GM21381 (cell line): ENCODE measurements around the gene ASAP2.

ENCODE experiments used
- ATAC-seq: cut with Tn5 transposase; IDR thresholded peaks from one replicate; pipeline ENCODE4 v1.9.1; 2021; ENCODE audit warnings: mild to moderate bottlenecking, moderate library complexity; ENCODE audit not compliant: unreplicated experiment

The ASAP2 gene

DNA sequence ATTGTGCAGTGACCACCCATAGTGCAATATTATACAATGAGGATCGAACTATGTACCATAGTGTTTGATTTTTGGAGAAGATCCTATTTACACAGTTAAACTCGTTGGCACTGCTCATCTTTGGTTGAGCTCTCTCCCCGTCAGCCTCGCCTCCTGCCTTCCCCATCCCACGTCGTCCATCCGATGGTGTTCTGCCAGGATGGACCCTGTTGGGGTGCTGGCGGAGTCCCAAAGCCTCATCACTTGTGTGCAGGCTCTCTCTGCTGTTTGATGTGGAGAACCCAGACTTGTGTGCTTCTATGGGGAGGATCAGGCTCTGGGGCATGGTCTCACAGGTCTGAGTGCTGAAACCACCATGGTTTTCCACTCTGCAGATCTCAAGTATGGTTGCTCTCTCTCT, 131.3 kb downstream of the ASAP2 start:
- no peak for ATAC-seq

DNA sequence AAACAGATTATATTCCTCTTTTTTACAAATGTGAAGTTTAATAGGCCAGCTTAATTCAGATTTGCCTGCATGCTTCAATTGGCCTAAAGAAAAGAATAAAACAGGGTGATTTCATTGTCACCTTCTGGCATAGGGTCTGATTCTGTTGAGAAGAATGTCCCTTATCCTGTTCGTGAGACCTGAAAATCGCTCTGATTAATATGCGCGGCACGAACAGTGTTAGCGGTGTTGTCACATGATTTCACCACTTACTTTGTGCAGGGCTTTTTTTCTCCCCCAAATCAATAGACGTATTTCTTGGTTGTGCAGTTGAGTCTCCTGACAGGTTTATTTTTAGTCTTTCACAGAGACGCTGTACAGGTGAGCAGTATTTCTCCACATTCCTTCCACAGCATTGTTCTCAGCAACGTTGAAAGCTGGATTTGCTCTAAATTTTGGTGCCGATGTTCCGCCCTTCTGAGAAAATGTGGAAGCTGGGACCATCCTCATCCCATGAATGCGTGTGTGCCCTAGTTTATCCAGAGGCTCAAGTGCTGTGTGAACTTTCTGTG, 134.8 kb downstream of the ASAP2 start:
- ATAC-seq = no peak

DNA sequence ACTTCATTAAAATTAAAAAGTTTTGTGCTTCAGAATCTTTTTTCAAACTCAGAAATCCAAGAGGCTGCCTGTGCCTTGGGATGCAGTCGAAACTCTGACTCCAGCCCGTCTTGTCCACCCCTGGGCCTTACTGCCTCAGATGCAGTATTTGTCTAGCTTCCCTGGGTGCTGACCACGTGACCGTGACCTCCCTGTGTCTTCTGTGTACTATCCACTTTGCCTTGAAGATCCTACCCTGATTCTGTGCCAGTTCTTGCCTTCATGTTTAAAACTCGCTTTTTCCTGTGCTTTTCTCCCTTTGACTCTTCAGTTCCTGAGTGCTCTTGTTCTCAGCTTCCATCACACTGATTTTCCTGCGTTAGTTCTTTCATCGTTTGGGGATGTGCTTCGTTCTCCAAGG, 136.0 kb downstream of the ASAP2 start:
- no peak for ATAC-seq

DNA sequence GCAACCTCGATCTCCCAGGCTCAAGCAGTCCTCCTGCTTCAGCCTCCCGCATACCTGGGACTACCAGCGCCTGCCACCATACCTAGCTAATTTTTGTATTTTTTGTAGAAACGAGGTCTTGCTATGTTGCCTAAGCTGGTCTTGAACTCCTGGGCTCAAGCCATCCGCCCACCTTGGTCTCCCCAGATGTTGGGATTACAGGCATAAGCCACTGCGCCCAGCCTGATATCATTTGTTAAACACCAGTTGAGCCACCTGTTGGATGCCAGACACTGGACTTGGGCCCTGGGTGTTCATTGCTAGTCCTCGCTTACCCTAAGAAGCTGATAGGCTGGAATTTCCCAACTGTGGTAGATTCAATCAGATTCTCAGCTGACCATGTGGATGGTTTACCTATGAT, 136.9 kb downstream of the ASAP2 start:
- no peak for ATAC-seq

DNA sequence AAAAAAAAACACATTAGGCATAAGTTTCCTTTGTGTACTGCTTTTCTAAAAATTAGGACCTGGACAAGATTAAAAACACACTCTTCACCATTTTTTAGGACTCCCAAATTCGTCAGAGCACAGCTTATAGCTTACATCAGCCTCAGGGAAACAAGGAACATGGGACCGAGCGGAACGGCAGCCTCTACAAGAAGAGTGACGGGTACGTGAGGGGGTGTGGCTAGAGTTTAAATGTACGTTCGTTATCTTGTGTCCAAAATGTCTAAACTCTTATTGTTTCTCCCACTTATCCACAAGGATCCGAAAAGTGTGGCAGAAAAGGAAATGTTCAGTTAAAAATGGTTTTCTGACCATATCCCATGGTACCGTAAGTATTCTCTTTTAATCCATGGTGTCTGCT, 137.8 kb downstream of the ASAP2 start:
- ATAC-seq = no peak

DNA sequence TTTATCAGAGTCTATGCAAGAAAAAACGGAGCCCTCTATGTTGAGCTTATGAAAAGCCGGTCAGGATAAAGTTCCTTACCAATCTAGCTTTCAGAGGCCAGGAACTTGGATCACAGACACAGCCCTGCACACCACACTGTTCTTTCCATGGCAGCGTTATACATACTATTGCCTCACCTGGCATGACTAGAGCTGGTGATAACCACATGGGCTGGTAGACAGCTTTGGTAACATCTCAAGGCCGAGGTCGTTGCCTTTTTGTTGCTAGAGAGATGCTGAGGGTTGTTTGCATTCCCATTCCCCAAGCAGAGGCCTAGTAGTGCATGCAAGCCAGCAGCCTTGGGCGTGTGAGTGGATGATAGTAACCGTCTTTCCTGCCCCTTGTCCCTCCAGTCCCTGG, 138.7 kb downstream of the ASAP2 start:
- no peak for ATAC-seq

DNA sequence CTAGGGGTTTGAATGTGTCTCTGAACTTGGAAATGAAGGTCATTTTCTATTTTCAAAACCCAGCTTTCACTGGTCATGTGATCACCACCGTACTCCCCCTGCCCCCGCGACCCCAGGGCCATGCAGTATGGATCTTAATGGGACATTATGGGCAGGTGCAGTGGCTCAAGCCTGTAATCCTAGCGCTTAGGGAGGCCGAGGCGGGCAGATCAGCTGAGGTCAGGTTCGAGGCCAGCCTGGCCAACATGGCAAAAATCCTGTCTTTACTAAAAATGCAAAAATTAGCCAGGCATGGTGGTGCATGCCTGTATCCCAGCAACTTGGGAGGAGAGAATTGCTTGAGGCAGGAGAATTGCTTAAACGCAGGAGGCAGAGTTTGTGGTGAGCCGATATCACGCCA, 139.4 kb downstream of the ASAP2 start:
- ATAC-seq = no peak

DNA sequence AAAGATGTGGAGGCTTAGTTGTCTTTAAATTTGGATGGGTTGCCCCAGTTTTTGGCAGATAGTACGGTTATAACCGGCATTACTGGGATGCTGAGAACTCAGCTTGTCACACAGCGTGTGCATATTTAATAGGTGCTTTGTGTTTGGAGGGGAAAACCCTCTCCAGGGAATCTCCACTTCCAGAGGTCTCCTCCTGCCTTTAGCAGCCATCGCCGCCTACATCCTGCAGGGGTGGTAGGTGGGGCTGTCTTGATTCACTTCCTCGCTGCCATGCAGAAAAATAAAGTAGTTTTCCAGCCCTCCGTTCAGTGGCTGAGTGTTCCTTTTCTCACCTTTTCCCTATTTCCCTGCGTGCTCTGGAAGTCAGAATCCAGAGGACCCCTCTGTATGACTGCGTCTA, 140.3 kb downstream of the ASAP2 start:
- ATAC-seq = no peak

DNA sequence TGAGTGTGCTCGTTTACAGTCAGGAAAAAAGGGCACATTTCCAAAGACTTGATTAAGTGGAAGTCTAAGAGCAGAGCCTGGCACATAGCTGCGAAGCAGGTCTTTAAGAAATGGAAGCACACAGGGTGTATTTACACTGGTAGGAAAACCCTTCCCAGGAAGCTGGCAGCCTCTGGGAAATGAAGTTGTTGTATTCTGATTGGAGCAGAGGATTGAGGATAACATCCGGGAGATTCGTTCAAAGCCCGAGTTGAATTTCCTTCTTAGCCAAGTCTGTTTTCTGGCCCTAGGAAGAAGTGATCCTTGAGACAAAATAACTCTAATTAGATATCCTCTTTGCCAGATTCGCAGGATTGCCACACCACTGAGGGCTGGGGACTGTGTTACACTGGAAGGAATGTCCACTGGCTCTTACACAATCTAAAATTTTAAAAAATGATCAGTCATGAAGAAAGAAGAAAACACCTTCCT, 140.8 kb downstream of the ASAP2 start:
- ATAC-seq = no peak

DNA sequence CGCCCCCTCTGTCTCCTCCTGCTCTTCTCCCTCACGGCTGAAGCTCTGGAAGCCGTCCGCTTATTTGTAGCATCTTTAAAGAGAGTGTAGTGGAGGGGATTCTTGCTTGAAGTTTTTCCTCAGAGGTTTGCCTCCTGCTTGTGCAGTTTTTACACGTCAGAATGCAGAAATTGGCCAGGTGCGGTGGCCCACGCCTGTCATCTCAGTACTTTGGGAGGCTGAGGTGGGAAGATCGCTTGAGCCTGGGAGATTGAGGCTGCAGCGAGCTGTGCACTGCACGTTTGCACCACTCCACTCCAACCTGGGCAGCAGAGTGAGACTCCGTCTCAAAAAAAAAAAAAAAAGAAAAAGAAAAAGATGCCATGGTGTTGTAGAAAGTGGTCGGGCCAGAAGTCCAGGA, 147.7 kb downstream of the ASAP2 start:
- ATAC-seq = no peak

DNA sequence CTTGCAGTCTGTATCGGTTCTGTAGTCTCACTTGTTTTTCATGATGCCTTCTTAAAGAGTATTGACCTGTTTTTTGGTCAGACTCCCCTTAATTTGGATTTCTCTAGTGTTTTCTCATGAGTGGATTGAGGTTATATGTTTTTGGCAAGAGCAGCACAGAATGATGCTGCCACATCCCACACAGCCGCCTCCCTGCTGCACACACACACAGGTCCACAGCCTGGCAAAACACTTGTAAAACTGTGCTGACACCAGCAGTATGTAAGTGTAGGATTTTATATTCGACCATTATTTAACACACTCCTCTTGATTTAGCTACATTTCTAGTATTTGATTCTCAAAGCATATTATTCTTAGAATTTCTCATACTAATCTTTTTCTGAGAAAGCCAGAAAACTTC, 148.7 kb downstream of the ASAP2 start:
- ATAC-seq = no peak

DNA sequence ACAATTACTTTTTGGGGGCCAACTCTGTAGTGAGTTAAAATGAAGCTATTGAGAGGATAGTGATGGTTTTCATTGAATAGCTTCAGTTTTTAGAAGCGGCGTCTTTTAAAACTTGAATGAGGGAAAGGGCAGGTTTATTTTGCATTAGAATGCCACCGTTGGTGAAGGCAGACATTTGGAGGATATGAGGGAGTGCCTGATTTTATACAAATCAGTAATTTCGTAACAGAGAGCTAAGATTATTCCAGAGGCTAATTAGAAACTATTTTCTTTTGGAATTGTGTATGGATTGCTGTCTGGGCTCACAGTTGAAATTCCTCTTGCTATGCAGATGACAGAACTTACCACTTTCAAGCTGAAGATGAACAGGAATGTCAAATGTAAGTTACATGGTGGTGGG, 149.1 kb downstream of the ASAP2 start:
- ATAC-seq = no peak

DNA sequence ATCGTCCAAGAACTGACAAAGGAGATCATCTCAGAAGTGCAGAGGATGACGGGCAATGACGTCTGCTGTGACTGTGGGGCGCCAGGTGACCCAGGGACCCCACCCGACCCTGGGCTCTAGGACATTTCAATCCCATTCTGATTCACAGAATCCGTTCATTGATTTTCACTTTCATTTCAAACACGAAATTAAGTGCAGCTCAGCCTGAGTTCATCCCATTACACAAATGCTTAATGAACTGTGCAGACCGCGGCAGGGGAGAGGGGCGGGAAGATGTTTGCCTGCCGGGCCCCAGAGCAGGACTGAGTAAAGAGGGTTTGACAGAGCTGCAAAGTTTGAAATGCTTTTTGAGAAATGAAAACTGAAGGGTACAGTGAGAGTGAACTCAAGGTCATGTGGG, 149.6 kb downstream of the ASAP2 start:
- ATAC-seq = no peak

DNA sequence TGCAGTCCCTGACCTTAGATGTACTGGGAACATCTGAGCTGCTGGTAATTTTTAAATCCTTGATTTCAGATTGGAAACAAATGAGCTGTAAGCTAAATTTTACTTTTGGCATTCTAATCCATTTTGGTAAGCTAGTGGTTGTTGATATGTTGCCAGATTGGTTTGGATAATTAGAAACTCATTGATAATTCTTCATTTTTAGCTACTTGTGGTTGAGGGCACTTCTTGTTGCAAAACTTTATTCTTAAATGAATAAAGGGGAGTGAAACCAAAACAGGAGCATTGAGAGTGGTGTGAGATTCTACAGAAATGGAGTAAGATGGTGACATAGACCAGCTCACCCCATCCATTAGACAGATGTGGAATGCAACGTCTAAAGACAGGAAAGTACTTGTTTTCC, 152.2 kb downstream of the ASAP2 start:
- no peak for ATAC-seq

DNA sequence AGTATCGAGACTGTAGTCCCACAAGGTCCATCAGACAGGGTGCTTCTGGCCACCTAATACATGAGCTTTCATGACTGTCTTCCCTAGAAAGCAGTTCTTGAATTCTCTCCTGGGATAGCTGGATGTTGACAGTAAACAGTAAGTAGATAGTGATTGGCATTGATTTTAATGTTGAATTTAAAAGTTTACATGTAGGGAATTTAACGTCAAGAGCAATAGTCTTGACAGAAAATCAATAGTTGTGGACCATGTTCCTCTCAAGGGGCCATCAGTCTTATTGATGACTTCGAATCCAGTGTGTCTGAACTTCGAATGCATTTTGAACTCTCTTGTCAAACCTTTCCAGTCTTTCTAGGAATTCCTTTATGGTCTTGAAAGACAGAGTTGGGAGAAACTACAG, 152.9 kb downstream of the ASAP2 start:
- ATAC-seq = no peak

DNA sequence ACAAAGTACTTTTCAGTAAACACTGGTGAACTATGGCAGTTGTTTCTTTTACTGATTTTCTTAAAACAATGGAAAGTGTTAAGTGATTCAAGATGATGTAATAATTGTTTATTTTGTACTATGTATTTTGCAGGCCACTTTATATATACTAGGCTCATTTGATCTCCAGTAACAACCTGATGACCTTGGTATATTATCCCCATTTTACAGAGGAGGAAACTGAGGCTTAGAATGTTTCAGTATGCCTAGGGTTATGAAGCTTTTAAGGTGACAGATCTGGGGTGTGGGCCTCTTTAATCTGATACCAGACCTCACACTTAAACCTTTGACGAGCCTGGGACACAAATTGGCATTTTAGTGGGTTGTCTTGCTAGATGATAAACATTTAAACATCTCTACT, 153.5 kb downstream of the ASAP2 start:
- ATAC-seq = no peak

DNA sequence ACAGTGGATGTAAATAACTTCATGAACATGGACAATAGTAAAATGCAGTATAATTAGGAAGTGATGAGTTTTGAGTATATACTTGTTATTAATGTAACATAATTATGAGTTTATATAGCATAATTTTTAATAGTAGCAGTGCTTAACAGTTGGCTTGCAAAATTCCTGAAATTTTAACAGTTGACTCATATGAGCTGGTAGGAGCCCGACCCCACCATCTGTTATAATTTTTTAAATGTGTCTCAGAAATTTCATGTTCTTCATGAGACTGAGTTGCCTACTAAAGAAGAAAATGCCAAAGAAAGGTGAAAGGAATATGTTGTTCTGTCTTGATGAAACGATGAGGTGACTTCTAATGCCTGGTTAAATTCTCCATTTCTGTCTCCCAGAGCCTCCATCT, 154.1 kb downstream of the ASAP2 start:
- ATAC-seq = no peak

DNA sequence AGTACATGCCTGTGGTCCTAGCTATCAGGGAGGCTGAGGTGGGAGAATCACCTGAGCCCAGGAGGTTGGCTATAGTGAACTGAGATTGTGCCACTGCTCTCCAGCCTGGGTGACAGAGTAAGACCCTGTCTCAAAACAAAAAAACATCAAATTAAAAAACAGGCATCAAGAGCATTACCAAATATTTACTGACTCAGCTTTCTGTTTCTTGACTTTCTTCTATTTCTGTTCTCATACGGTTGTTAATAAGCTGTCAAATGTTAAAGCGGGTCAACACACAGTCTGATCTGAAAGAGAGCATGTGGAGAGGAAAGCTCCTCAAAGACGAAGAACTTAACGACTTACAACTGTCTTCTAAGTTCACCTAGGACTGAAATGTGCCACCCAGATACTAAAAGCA, 157.8 kb downstream of the ASAP2 start:
- no peak for ATAC-seq

DNA sequence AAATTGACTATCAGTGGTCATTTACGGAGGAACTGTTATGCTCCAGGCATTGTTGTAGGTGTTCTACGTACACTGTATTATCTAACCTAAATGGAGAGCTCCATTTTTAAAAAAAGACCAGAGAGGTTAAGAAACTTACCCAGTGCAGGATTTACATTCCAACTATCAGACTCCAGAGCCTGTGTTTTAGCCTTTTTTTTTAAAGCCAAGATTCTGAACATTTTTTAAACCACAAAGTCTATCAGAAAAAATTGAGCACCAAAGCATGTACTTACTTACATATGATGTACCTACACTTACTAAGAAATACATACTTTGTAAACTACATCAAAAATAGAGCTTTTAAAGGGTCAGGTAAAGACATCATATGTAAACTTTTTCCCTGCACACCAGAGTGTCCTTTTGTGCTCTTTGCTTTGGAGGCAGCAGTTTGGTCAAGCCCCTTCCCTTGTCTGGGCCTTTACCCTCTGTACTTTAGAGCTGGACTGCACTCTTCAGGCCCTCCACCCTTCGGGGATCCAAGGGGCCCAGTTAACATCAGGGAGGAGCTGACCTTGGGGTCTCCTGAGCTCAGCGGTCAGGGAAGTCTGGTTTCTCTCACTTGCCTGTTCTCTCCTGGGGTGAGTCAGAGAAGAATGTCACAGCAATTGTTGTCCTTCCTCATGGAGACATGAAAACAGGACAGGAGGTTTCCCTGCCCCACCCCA, 158.3 kb downstream of the ASAP2 start:
- ATAC-seq = no peak

DNA sequence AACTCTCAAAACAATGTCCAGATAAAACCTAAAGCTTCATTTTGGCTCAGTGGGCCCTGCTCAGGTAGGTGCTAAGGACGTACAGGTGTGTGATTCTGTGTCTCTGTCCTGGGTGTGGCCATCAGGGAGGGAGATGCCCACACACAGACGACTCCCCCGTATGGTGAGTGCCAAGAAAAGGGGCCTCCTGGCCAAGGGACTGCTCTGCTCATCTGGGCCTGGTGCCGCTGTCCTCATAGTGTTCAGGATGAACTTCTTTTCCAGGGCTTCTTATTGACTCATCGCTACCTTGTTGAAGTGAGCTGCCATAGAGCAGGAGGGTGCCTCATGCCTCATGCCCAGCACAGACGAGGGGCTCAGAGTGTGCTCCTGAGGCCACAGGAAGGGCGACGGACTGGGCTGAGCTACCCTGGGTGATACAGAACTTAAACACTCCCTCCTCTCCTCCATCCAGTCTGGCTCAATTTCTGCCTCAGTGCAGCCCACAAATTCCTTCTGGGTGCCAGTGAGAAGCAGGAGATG, 158.9 kb downstream of the ASAP2 start:
- no peak for ATAC-seq

DNA sequence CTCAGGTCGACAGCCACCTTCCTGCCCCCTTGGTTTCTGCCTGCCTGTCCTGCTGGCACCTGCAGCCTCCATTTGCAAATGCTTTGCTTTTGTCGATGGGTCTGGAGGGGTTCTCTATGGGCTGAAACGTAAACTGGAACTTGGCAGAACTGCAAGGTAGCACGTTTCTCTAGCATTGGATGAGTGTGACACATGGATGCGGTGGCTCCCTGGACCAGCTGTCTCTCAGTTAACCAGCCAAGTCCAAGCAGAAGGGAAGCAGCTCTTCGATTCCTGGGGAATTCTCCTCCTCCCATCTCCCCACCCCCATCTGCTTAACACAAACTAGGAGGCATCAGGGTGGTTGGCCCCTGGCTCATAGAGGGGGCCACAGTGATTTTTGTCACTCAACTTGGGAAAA, 159.4 kb downstream of the ASAP2 start:
- no peak for ATAC-seq

DNA sequence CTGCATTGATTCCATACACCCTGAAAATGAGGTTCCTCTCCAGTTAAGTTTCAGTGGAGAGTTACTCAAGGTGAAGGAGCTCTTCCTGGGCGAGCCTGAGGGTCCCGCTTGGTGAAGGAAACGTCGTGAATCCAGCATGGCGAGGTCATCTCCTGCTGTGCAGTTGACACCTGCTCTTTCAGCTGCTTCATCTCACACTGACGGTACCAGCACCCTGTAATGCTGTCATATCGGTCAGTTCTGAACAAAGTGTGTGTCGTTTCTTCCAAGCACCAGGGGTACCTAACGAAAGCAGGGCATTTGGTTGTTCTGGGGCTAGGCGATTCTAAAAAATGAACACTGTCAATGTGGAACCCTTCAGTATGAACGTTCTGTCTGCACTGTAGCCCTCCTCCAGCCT, 164.1 kb downstream of the ASAP2 start:
- ATAC-seq = no peak

DNA sequence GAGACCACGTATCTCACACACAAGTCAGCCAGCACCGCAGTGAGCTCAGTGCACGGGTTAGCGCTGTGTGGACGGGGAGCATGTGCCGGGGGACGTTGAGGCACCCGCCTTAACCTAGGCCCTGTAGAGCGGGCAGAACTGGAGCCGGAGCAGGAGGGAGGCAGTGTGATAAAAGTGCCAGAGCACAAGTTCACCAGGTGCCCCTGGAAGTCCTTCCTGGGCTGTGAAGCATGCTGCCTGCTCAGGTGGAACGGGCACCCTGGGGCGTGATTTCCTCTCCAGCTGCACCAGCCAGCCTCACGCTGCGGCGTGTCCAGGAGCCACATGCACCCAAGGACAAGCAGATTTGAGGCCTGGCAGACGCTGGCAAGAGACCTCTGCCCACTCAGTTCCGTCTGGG, 166.4 kb downstream of the ASAP2 start:
- ATAC-seq = no peak
